B cell (primary cell): ENCODE data around the gene TAF1B. TPM values are rescaled to one million over a fixed set of nuclear protein-coding genes. Genes with fewer than 3 reads are reported as not detected.

ENCODE experiments used
- ATAC-seq: fragments of 200-7000 bp; cut with Tn5 transposase; one replicate; pipeline ENCODE4 v1.10.0; 2021; ENCODE audit warnings: low read depth, mild to moderate bottlenecking, moderate number of reproducible peaks, moderate library complexity
- CTCF ChIA-PET: fragments of 350-600 bp; sonication (Branson Sonifier 250); formaldehyde crosslinking; loops from one replicate; lab custom pipeline; 2021; ENCODE audit warnings: antibody characterized with exemption, inconsistent platforms; lab: Charles Lee
- POLR2A ChIA-PET: fragments of 350-600 bp; sonication (Branson Sonifier 250); formaldehyde crosslinking; loops from one replicate; lab custom pipeline; 2021; ENCODE audit warnings: antibody characterized with exemption; lab: Charles Lee
- DNase-seq: peaks from one replicate; pipeline ENCODE4 v3.0.0; 2013
- H2AFZ ChIP-seq: 2 replicates; pipeline ENCODE4 v1.6.1; 2012; ENCODE audit warnings: mild to moderate bottlenecking, low read depth, low read length; ENCODE audit not compliant: insufficient read depth, poor library complexity, severe bottlenecking
- H3K27ac ChIP-seq, 2 donors: 1 replicate in 1 of 2; 2 replicates in 1 of 2; pipeline ENCODE4 v1.5.1; 2012 to 2013; ENCODE audit warnings: low read length in 2 of 2, mild to moderate bottlenecking in 2 of 2, moderate library complexity in 1 of 2
- H3K27me3 ChIP-seq, 4 experiments: fragments of 200-600 bp in 1 of 4; sonication (generic) in 1 of 4; replicated peaks in 1 of 4; 1 replicate in 2 of 4; 2 replicates in 2 of 4; pipeline versions ENCODE4 v1.6.1 to v1.7.0; 2013 to 2016; ENCODE audit warnings: low read length in 3 of 4, mild to moderate bottlenecking in 2 of 4, mixed read lengths in 1 of 4, moderate library complexity in 1 of 4; ENCODE audit not compliant: insufficient read depth in 4 of 4, control insufficient read depth in 3 of 4; ENCODE audit errors: control extremely low read depth in 1 of 4
- H3K36me3 ChIP-seq, 2 experiments: replicated peaks in 1 of 2; 1 replicate in 1 of 2; 2 replicates in 1 of 2; pipeline versions ENCODE4 v1.6.1 to v1.7.1; 2013; ENCODE audit warnings: low read length in 1 of 2; ENCODE audit not compliant: insufficient read depth in 2 of 2, control insufficient read depth in 1 of 2; ENCODE audit errors: control extremely low read depth in 1 of 2, extremely low read depth in 1 of 2
- H3K4me1 ChIP-seq, 2 donors: fragments of 200-600 bp in 1 of 2; sonication (generic) in 1 of 2; 1 replicate in 1 of 2; 2 replicates in 1 of 2; pipeline versions ENCODE4 v1.5.1 to v1.6.1; 2013 to 2017; ENCODE audit warnings: low read length in 2 of 2; ENCODE audit not compliant: control insufficient read depth in 2 of 2, insufficient read depth in 2 of 2
- H3K4me2 ChIP-seq: replicated peaks from 2 replicates; pipeline ENCODE3; 2012; ENCODE audit warnings: mild to moderate bottlenecking, low read depth, low read length; ENCODE audit not compliant: poor library complexity, severe bottlenecking
- H3K4me3 ChIP-seq, 5 experiments: fragments of 200-600 bp in 1 of 5; sonication (generic) in 1 of 5; 1 replicate in 3 of 5; 2 replicates in 2 of 5; pipeline versions ENCODE4 v1.5.1 to v1.7.0; 2011 to 2016; ENCODE audit warnings: low read length in 4 of 5, mild to moderate bottlenecking in 4 of 5, low read depth in 2 of 5, control low read depth in 1 of 5, moderate library complexity in 1 of 5; ENCODE audit not compliant: insufficient read depth in 1 of 5; ENCODE audit errors: control extremely low read depth in 1 of 5, extremely low read depth in 1 of 5
- H3K79me2 ChIP-seq: fragments of 200-600 bp; sonication (generic); one replicate; pipeline ENCODE4 v1.6.0; 2016; ENCODE audit warnings: low read length; ENCODE audit not compliant: control insufficient read depth, insufficient read depth
- H3K9ac ChIP-seq: fragments of 200-600 bp; sonication (generic); 2 replicates; pipeline ENCODE4 v1.6.1; 2017; ENCODE audit warnings: mild to moderate bottlenecking, low read length, moderate library complexity
- H3K9me3 ChIP-seq, 3 donors: one replicate each; pipeline versions ENCODE4 v1.6.1 to v1.7.1; 2013; ENCODE audit warnings: low read length in 2 of 3; ENCODE audit not compliant: control insufficient read depth in 2 of 3, insufficient read depth in 1 of 3; ENCODE audit errors: control extremely low read depth in 1 of 3
- H4K20me1 ChIP-seq: 2 replicates; pipeline ENCODE4 v1.6.0; 2012; ENCODE audit warnings: mild to moderate bottlenecking, low read length; ENCODE audit not compliant: insufficient read depth, control insufficient read depth, poor library complexity, severe bottlenecking
- H3K27ac Mint-ChIP-seq: one replicate; pipeline ENCODE4 v1.8.0; 2021; ENCODE audit warnings: mixed read lengths
- H3K27me3 Mint-ChIP-seq: one replicate; pipeline ENCODE4 v1.8.0; 2021; ENCODE audit warnings: mixed read lengths
- H3K4me1 Mint-ChIP-seq: one replicate; pipeline ENCODE4 v1.8.0; 2021; ENCODE audit warnings: mixed read lengths
- H3K4me3 Mint-ChIP-seq: one replicate; pipeline ENCODE4 v1.8.0; 2021; ENCODE audit warnings: mixed read lengths
- H3K9me3 Mint-ChIP-seq: one replicate; pipeline ENCODE4 v1.8.0; 2022; ENCODE audit warnings: mixed read lengths; ENCODE audit not compliant: insufficient read depth
- CTCF ChIP-seq: fragments of 200-600 bp; IDR thresholded peaks from one replicate; pipeline ENCODE4 v1.8.0; 2022; ENCODE audit warnings: antibody characterized with exemption, mild to moderate bottlenecking
- EZH2 ChIP-seq: IDR thresholded peaks from 2 replicates; pipeline ENCODE4 v1.6.1; 2012; ENCODE audit warnings: borderline replicate concordance, low read depth, mild to moderate bottlenecking, moderate library complexity, low read length; ENCODE audit not compliant: insufficient read depth, poor library complexity, severe bottlenecking
- WGBS: methylation state at CpG from one replicate; pipeline ENCODE4 v1.1.5; 2013; ENCODE audit warnings: missing lambda C conversion rate; ENCODE audit not compliant: insufficient coverage; 5-methylcytosine and 5-hydroxymethylcytosine counted together
- intact Hi-C: fragments of 100-400 bp; cut with micrococcal nuclease; formaldehyde crosslinking; loops from one replicate; pipeline ENCODE4 v1.10.0; 2022
- polyA plus RNA-seq: library from polyadenylated mRNA; depleted of rRNA; stranded (reverse); fragments of >200 nt; gene quantifications from 2 replicates; pipeline ENCODE4 v1.2.3, GENCODE V29; 2012
- total RNA-seq, 2 donors: library from RNA; stranded (reverse); fragments of 120-200 nt in 1 of 2; gene quantifications; 1 replicate in 1 of 2; 2 replicates in 1 of 2; pipeline versions ENCODE4 v1.2.3 to v1.2.4, GENCODE V29; 2013 to 2022

TAF1B gene
- total and polyA plus RNA-seq, 2 donors (not counting 1 experiment from before 2014, with no cell fraction given), result 4.5 to 25.5 TPM

- no peaks in the 10 kb centered on the region for H3K79me2 ChIP-seq
- H3K4me1 Mint-ChIP-seq, result no peaks in the 10 kb centered on the region
- H3K4me2 ChIP-seq, result no peak overlapping the region
- 92% methylated on average over 4 of the region's 9 CpGs for WGBS
- no peaks in the 10 kb centered on the region for H3K9me3 Mint-ChIP-seq
- TF ChIP-seq CTCF (no peak), EZH2 (no peak)
- H3K27me3 Mint-ChIP-seq, result no peaks in the 10 kb centered on the region
- POLR2A ChIA-PET, result no interaction called here
- no peaks in the 10 kb centered on the region for H3K27me3 ChIP-seq
- H3K9ac ChIP-seq, result no peak overlapping the region
- H3K4me3 Mint-ChIP-seq, result no peak overlapping the region
- CTCF ChIA-PET, result interaction anchor here (1.9 kb wide), 1 partner anchor 70 kb away, joined by 8 read pairs; no protein-coding TSS in a partner anchor
- H3K27ac Mint-ChIP-seq, result no peak overlapping the region
- no peak for DNase-seq
- no peaks in the 10 kb centered on the region for H3K4me1 ChIP-seq
- H3K4me3 ChIP-seq, result no peak overlapping the region
- peaks cover 5 to 30% of the 10 kb centered on the region in 2 experiments for H3K36me3 ChIP-seq
- ATAC-seq, result no peak
- H2AFZ ChIP-seq, result no peak overlapping the region
- intact Hi-C loops, result no loop called here
- no peaks in the 10 kb centered on the region for H4K20me1 ChIP-seq
- H3K9me3 ChIP-seq, result no peaks in the 10 kb centered on the region
- no peak overlapping the region for H3K27ac ChIP-seq
These were observed 71.3 kb downstream of the TAF1B start for GRCh38 chr2:9914384-9915065.

GRCh38 chr2:9918275-9918674, 75.0 kb downstream of the TAF1B start:
- Histone ChIP-seq H3K4me2 (no peak overlapping the region), H3K79me2 (no peaks in the 10 kb centered on the region), H3K36me3 (peaks cover 7 to 29% of the 10 kb centered on the region in 2 experiments), H3K4me1 (no peaks in the 10 kb centered on the region), H3K9ac (no peak overlapping the region), H3K4me3 (no peak overlapping the region), H3K27me3 (no peaks in the 10 kb centered on the region), H3K27ac (no peak overlapping the region), H4K20me1 (no peaks in the 10 kb centered on the region), H2AFZ (no peak overlapping the region), H3K9me3 (no peaks in the 10 kb centered on the region)
- TF ChIP-seq CTCF (no peak), EZH2 (no peak)
- intact Hi-C loops, result no loop called here
- POLR2A ChIA-PET, result interaction anchor here (0.6 kb wide), 1 partner anchor 779 kb away, joined by 3 read pairs; no protein-coding TSS in a partner anchor
- Mint-ChIP-seq H3K27ac (no peak overlapping the region), H3K4me1 (no peaks in the 10 kb centered on the region), H3K4me3 (no peak overlapping the region), H3K9me3 (no peaks in the 10 kb centered on the region), H3K27me3 (no peaks in the 10 kb centered on the region)
- 83% methylated on average over 1 of the region's 2 CpGs for WGBS
- DNase-seq, result no peak
- ATAC-seq, result no peak
- CTCF ChIA-PET, result no interaction called here
